Adrenal gland (tissue), 5 donors: Measurements from ENCODE around the gene GMDS.

ENCODE experiments used
- POLR2A ChIP-seq, 2 donors: fragments of 450-650 bp; IDR thresholded peaks; one replicate each; pipeline ENCODE4 v1.6.1; 2017; ENCODE audit warnings: antibody characterized with exemption in 2 of 2, mild to moderate bottlenecking in 2 of 2, moderate library complexity in 1 of 2
- TF ChIP-seq, protein P1 (sequence below), 6 experiments: fragments of 450-650 bp in 4 of 6; fragments of 200-600 bp in 2 of 6; sonication (generic) in 1 of 6; IDR thresholded peaks; 1 replicate in 5 of 6; 2 replicates in 1 of 6; pipeline versions ENCODE4 v1.5.1 to v1.8.0; 2016 to 2021; ENCODE audit warnings: antibody characterized with exemption in 6 of 6, mild to moderate bottlenecking in 2 of 6, moderate library complexity in 1 of 6
- donor health status: DM: no; HTN: no; CAD: no.

DNA sequence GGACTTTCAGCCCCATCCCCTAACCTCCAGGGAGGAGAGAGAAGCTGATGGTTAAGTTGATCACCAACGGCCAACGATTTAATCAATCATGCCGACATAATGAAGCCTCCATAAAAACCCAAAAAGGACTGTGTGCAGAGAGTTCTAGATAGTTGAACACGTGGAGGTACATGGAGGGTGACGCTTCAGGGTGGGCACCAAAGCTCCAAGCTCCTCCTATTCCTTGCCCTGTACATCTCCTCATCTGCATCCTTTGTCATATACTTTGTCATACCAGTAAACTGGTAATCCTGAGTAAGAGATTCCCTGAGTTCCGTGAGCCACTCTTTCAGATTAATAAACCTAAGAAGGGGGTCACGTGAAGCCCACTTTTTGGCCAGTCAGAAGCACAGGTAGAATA is 3.7 kb upstream of the GMDS start:
- no peak for TF ChIP-seq POLR2A (IDR thresholded peaks at IDR 0.05)
- TF ChIP-seq, protein P1, sequence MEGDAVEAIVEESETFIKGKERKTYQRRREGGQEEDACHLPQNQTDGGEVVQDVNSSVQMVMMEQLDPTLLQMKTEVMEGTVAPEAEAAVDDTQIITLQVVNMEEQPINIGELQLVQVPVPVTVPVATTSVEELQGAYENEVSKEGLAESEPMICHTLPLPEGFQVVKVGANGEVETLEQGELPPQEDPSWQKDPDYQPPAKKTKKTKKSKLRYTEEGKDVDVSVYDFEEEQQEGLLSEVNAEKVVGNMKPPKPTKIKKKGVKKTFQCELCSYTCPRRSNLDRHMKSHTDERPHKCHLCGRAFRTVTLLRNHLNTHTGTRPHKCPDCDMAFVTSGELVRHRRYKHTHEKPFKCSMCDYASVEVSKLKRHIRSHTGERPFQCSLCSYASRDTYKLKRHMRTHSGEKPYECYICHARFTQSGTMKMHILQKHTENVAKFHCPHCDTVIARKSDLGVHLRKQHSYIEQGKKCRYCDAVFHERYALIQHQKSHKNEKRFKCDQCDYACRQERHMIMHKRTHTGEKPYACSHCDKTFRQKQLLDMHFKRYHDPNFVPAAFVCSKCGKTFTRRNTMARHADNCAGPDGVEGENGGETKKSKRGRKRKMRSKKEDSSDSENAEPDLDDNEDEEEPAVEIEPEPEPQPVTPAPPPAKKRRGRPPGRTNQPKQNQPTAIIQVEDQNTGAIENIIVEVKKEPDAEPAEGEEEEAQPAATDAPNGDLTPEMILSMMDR (IDR thresholded peaks at IDR 0.05), result no peak
